Fibroblast of peridontal ligament (primary cell): ENCODE results near the gene IGFN1.
"Not testable (repeated sequence)": the region's sequence is repeated elsewhere in the genome, so short reads cannot be mapped to it uniquely, and the experiment has no call there.

Source experiments
- DNase-seq: peaks from one replicate; pipeline ENCODE4 v3.0.0-alpha.2; 2010; ENCODE audit errors: extremely low read depth

IGFN1 gene

GRCh38 chr1:201190624-201191051, at the start of gene IGFN1:
TSS of gene IGFN1 (plus strand) at chr1:201190824. CDS start at chr1:201193294, 2,470 bp downstream.
- DNase-seq = no peak

- no peak for DNase-seq
Measured at GRCh38 chr1:201140941-201141260, 49.7 kb upstream of the IGFN1 start.

GRCh38 chr1:201141418-201141817, 49.2 kb upstream of the IGFN1 start:
- DNase-seq = no peak

GRCh38 chr1:201142011-201142848, 48.4 kb upstream of the IGFN1 start:
- DNase-seq = peak; percentile 59

GRCh38 chr1:201142849-201143725, 47.5 kb upstream of the IGFN1 start:
- DNase-seq = no peak

GRCh38 chr1:201143726-201144635, 46.6 kb upstream of the IGFN1 start:
- no peak for DNase-seq

GRCh38 chr1:201144701-201145100, 45.9 kb upstream of the IGFN1 start:
- DNase-seq = no peak

GRCh38 chr1:201145132-201145531, 45.5 kb upstream of the IGFN1 start:
- no peak for DNase-seq

- no peak for DNase-seq
Measured at GRCh38 chr1:201145816-201146215, 44.8 kb upstream of the IGFN1 start.

GRCh38 chr1:201146626-201147390, 43.8 kb upstream of the IGFN1 start:
- DNase-seq = no peak

GRCh38 chr1:201147396-201148015, 43.1 kb upstream of the IGFN1 start:
- DNase-seq = no peak

- peak; percentile 41 for DNase-seq
Measured at GRCh38 chr1:201149400-201149799, 41.2 kb upstream of the IGFN1 start.

GRCh38 chr1:201153474-201154388, 36.9 kb upstream of the IGFN1 start:
- DNase-seq = no peak

GRCh38 chr1:201154389-201155165, 36.0 kb upstream of the IGFN1 start, which contains the start of gene TMEM9:
TSS of gene TMEM9 (minus strand) at chr1:201154474. CDS start at chr1:201153923, 551 bp downstream.
- DNase-seq = peak; percentile 91

- no peak for DNase-seq
Measured at GRCh38 chr1:201155354-201155753, 35.3 kb upstream of the IGFN1 start.

GRCh38 chr1:201156346-201156745, 34.3 kb upstream of the IGFN1 start:
- DNase-seq = no peak

GRCh38 chr1:201156819-201157218, 33.8 kb upstream of the IGFN1 start:
- no peak for DNase-seq

GRCh38 chr1:201157949-201158348, 32.7 kb upstream of the IGFN1 start:
- DNase-seq = no peak

GRCh38 chr1:201163036-201163435, 27.6 kb upstream of the IGFN1 start:
- DNase-seq = not testable (repeated sequence)
